ENCODE measurements around the gene C5orf58.

DNA sequence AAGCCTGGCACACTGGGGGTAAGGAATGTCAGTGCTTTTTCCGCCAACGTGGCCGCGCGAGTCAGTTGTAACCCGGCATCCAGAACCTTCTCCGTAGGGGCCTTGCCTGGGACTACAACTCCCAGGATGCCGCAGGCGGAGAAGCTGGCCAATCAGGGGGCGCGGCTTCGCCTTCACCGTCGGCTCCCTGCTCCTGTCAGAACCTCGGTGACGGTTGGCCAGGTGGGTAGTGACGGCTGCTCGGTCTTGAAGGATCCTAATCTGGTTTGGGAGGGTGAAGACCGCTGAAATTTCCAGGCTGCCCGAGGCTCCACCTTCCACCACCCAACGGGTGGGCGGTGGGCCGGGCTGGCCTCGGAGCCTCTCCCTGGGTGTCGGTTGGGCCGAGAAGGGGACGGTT is at the start of gene C5orf58:
- TF ChIP-seq, protein P1, sequence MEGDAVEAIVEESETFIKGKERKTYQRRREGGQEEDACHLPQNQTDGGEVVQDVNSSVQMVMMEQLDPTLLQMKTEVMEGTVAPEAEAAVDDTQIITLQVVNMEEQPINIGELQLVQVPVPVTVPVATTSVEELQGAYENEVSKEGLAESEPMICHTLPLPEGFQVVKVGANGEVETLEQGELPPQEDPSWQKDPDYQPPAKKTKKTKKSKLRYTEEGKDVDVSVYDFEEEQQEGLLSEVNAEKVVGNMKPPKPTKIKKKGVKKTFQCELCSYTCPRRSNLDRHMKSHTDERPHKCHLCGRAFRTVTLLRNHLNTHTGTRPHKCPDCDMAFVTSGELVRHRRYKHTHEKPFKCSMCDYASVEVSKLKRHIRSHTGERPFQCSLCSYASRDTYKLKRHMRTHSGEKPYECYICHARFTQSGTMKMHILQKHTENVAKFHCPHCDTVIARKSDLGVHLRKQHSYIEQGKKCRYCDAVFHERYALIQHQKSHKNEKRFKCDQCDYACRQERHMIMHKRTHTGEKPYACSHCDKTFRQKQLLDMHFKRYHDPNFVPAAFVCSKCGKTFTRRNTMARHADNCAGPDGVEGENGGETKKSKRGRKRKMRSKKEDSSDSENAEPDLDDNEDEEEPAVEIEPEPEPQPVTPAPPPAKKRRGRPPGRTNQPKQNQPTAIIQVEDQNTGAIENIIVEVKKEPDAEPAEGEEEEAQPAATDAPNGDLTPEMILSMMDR (IDR thresholded peaks at IDR 0.05): no peak
- no peak for TF ChIP-seq EZH2 (IDR thresholded peaks at IDR 0.05)
- no peak for TF ChIP-seq EZH2phosphoT487 (IDR thresholded peaks at IDR 0.05)

All from neural progenitor cell (in vitro differentiated cells).